MCF 10A (cell line): ENCODE results near the gene POGLUT3. TPM values are rescaled to one million over a fixed set of nuclear protein-coding genes. Genes with fewer than 3 reads are reported as not detected.

Experiments
- BruUV-seq: library from RNA; stranded (reverse); fragments of 400-500 nt; replicated peaks from 2 replicates; lab custom pipeline; 2021; lab: Mats Ljungman, UMichigan
- CTCF ChIA-PET: fragments of 300-600 bp; sonication (Branson Sonifier 250); formaldehyde crosslinking; extraction: SDS; loops from one replicate; lab custom pipeline; 2021; ENCODE audit warnings: antibody characterized with exemption, inconsistent platforms; lab: Yijun Ruan, JAX
- POLR2A ChIA-PET: fragments of 300-600, 350-650 bp; sonication (Branson Sonifier 250); formaldehyde crosslinking; extraction: SDS; loops from one replicate; lab custom pipeline; 2020; ENCODE audit warnings: antibody characterized with exemption, inconsistent platforms; lab: Yijun Ruan, JAX
- DNase-seq: peaks from one replicate; pipeline ENCODE4 v3.0.0-alpha.2; 2018; ENCODE audit not compliant: unreplicated experiment
- H3K27ac Mint-ChIP-seq: one replicate; pipeline ENCODE4 v1.8.0; 2022; ENCODE audit warnings: mild to moderate bottlenecking, low read depth, mixed read lengths; ENCODE audit not compliant: unreplicated experiment
- H3K27me3 Mint-ChIP-seq: one replicate; pipeline ENCODE4 v1.8.0; 2022; ENCODE audit warnings: mixed read lengths; ENCODE audit not compliant: insufficient read depth, unreplicated experiment
- H3K36me3 Mint-ChIP-seq: one replicate; pipeline ENCODE4 v1.8.0; 2022; ENCODE audit warnings: mild to moderate bottlenecking, moderate library complexity, mixed read lengths; ENCODE audit not compliant: insufficient read depth, unreplicated experiment
- H3K4me1 Mint-ChIP-seq: one replicate; pipeline ENCODE4 v1.8.0; 2022; ENCODE audit warnings: mixed read lengths; ENCODE audit not compliant: insufficient read depth, unreplicated experiment
- H3K4me3 Mint-ChIP-seq: one replicate; pipeline ENCODE4 v1.8.0; 2022; ENCODE audit warnings: mild to moderate bottlenecking, moderate library complexity, mixed read lengths; ENCODE audit not compliant: unreplicated experiment
- H3K9me3 Mint-ChIP-seq: one replicate; pipeline ENCODE4 v1.8.0; 2022; ENCODE audit warnings: mixed read lengths; ENCODE audit not compliant: unreplicated experiment
- CTCF ChIP-seq: fragments of 200-600 bp; IDR thresholded peaks from one replicate; pipeline ENCODE4 v1.8.0; 2022; ENCODE audit warnings: antibody characterized with exemption, mild to moderate bottlenecking; ENCODE audit not compliant: unreplicated experiment
- intact Hi-C: fragments of 100-400 bp; cut with micrococcal nuclease; formaldehyde crosslinking; loops from 2 replicates; pipeline ENCODE4 v1.14.1; 2022
- total RNA-seq: library from RNA; stranded (reverse); gene quantifications from 2 replicates; pipeline ENCODE4 v1.2.3, GENCODE V29; 2022

POGLUT3 gene
- total RNA-seq, 1 experiment from 2014 or later, result 1.1 TPM

DNA sequence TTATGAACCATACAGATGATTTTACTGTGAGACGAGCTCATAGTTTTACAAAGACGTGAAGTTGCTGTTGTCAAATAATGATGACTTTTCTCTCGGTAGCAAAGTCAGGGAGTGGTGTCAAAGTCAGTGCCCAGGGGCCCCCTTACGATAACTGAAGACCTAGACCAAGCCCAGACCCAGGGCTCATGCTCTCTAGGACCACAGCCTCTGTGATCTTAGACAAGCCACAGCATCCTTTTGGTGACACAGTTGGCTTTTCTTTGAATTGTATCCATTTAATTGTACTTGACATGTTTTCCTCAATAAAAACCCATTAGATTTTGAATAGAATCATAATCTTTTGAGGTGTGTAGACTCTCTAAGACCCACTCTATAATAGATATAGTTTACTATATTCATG is 17.9 kb upstream of the POGLUT3 start:
- no TSS peak for BruUV-seq
- Mint-ChIP-seq H3K27me3 (no peaks in the 10 kb centered on the region), H3K27ac (no peak overlapping the region), H3K4me3 (no peak overlapping the region), H3K4me1 (peaks cover 10% of the 10 kb centered on the region), H3K9me3 (no peaks in the 10 kb centered on the region), H3K36me3 (peaks cover 28% of the 10 kb centered on the region)
- CTCF ChIA-PET, result no interaction called here
- POLR2A ChIA-PET, result no interaction called here
- DNase-seq, result no peak
- TF ChIP-seq CTCF, result no peak
- intact Hi-C loops, result no loop called here

DNA sequence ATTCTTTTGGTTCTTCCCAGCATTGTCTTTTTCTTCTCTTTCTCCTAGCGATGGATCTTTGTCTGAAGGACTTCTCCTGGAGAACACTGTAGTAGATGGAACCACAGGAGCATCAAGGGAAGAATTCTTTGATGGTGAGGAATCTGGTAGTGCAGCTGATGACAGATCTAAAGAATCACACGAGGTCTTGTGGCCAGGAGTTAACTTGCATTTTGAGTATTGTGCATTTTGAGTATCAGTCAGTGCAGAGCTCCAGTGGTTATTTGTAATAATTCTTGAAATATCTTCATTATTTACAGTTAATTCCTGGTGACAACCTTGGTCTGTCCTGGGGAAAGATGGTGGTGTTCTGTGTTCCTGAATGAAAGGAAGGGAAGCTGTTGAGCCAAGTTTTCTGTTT is 14.5 kb upstream of the POGLUT3 start:
- Mint-ChIP-seq H3K4me3 (no peak overlapping the region), H3K27ac (no peak overlapping the region), H3K36me3 (peaks cover 28% of the 10 kb centered on the region), H3K9me3 (no peaks in the 10 kb centered on the region), H3K27me3 (no peaks in the 10 kb centered on the region), H3K4me1 (peaks cover 10% of the 10 kb centered on the region)
- BruUV-seq, result no TSS peak
- DNase-seq, result no peak
- ChIA-PET CTCF (no interaction called here), POLR2A (no interaction called here)
- intact Hi-C loops, result no loop called here
- no peak for TF ChIP-seq CTCF

GRCh38 chr11:108511851-108512474 is 13.8 kb upstream of the POGLUT3 start:
- intact Hi-C loops, result no loop called here
- POLR2A ChIA-PET, result no interaction called here
- CTCF ChIA-PET, result no interaction called here
- DNase-seq, result peak; percentile 24
- no TSS peak for BruUV-seq
- Mint-ChIP-seq H3K4me3 (no peak overlapping the region), H3K4me1 (peaks cover 10% of the 10 kb centered on the region), H3K27ac (no peak overlapping the region), H3K9me3 (no peaks in the 10 kb centered on the region), H3K36me3 (peaks cover 24% of the 10 kb centered on the region), H3K27me3 (no peaks in the 10 kb centered on the region)
- TF ChIP-seq CTCF, result no peak

DNA sequence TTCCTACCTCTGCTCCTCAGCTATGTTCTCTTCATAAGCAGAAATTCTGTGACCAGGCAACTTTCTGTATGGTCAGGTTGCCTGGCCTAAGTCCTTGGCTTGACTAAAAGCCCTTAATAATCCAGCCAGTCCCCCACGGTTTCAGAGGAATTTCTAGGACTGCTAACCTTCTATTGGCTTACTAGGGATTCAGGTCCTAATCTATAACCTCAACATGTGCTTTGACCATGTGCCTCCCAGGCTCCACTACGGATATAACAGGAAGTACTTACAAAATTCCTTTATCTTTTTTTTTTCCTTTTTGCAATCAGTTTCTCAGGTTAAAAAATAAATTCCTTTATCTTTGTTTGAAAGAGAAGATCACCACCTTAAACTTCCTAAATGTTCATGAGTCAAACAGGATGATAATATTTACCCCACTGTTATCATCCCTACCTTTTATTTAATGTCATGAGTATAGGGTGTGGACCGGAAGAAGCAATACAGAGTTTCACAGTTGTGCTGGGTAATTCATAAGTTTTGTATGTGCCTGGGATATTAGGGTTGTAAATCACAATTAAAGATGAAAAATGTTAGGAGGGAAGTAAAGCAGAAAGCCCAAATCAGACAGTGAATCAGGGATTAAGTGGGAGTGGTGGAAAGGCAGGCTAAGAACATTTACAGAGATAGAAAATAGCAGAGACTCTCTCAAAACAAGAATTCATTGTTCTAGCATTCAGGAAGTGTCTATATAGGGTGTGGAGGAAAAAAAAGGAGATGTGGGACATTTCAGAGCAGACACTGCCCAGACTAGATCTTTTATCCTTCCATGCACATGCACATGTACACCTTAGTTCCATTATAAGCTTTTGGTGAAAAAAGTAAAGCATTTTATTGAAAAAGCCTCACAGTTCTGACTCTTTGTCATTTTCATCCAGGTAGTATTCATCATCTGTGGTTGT is 10.7 kb upstream of the POGLUT3 start:
- TF ChIP-seq CTCF, result no peak
- BruUV-seq, result no TSS peak
- no peak for DNase-seq
- intact Hi-C loops, result no loop called here
- Mint-ChIP-seq H3K36me3 (peaks cover 11% of the 10 kb centered on the region), H3K4me1 (peaks cover 10% of the 10 kb centered on the region), H3K27me3 (no peaks in the 10 kb centered on the region), H3K4me3 (no peak overlapping the region), H3K9me3 (no peaks in the 10 kb centered on the region), H3K27ac (no peak overlapping the region)
- CTCF ChIA-PET, result no interaction called here
- POLR2A ChIA-PET, result no interaction called here
